Measurements from ENCODE around the gene NFAT5. TPM values are rescaled to one million over a fixed set of nuclear protein-coding genes. Genes with fewer than 3 reads are reported as not detected.

Gene NFAT5
- total and polyA plus RNA-seq, 9 of the 15 experiments (the other 6 are each of a cell fraction or from before 2014, with no cell fraction given), result 0.78 to 20.5 (median 12.4) TPM

GRCh38 chr16:69566240-69566980 lies 644 bp downstream of the NFAT5 start (continued):
- TF ChIP-seq TFAP4 (CRISPR knock-in tag; IDR thresholded peaks at IDR 0.05; ENCODE audit: borderline replicate concordance) (0 out of 2 replicates have a peak, but pooled peaks have one; percentile 12), SMARCB1 (IDR thresholded peaks at IDR 0.05; ENCODE audit: insufficient read length, low read depth) (no peak), ZFX (CRISPR knock-in tag; IDR thresholded peaks at IDR 0.05) (peak; percentile 79), NFIC (IDR thresholded peaks at IDR 0.05) (no peak), NFATC3 (IDR thresholded peaks at IDR 0.05) (no peak), WHSC1 (IDR thresholded peaks at IDR 0.05; ENCODE audit: low read length) (no peak), GMEB1 (CRISPR knock-in tag; IDR thresholded peaks at IDR 0.05) (no peak), PCBP1 (IDR thresholded peaks at IDR 0.05; ENCODE audit: low read depth, low read length, poor library complexity, severe bottlenecking) (peak; percentile 66), ZC3H11A (IDR thresholded peaks at IDR 0.05; ENCODE audit: low read depth, low read length) (no peak), ILK (tag; IDR thresholded peaks at IDR 0.05; ENCODE audit: borderline replicate concordance, low read depth) (no peak), FOSL1 (tag; conservative IDR thresholded peaks at IDR 0.05) (peak; percentile 89), POLR2G (IDR thresholded peaks at IDR 0.05; ENCODE audit: low read depth, low read length) (peak; percentile 70), MAZ (CRISPR knock-in tag; conservative IDR thresholded peaks at IDR 0.05 in 1 of 2, IDR thresholded peaks at IDR 0.05 in 1 of 2) (peak in 1 of 2 experiments; percentile 54), TAF7 (tag; IDR thresholded peaks at IDR 0.05) (no peak)
- TF ChIP-seq, protein P1, sequence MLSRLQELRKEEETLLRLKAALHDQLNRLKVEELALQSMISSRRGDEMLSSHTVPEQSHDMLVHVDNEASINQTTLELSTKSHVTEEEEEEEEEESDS (CRISPR knock-in tag; IDR thresholded peaks at IDR 0.05), result no peak
- TF ChIP-seq, protein P2, sequence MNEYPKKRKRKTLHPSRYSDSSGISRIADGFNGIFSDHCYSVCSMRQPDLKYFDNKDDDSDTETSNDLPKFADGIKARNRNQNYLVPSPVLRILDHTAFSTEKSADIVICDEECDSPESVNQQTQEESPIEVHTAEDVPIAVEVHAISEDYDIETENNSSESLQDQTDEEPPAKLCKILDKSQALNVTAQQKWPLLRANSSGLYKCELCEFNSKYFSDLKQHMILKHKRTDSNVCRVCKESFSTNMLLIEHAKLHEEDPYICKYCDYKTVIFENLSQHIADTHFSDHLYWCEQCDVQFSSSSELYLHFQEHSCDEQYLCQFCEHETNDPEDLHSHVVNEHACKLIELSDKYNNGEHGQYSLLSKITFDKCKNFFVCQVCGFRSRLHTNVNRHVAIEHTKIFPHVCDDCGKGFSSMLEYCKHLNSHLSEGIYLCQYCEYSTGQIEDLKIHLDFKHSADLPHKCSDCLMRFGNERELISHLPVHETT (CRISPR knock-in tag; conservative IDR thresholded peaks at IDR 0.05 in 1 of 2, IDR thresholded peaks at IDR 0.05 in 1 of 2), result peak in 1 of 2 experiments; percentile 74; a peak in 2 of 4 replicates
- TF ChIP-seq, protein P3, sequence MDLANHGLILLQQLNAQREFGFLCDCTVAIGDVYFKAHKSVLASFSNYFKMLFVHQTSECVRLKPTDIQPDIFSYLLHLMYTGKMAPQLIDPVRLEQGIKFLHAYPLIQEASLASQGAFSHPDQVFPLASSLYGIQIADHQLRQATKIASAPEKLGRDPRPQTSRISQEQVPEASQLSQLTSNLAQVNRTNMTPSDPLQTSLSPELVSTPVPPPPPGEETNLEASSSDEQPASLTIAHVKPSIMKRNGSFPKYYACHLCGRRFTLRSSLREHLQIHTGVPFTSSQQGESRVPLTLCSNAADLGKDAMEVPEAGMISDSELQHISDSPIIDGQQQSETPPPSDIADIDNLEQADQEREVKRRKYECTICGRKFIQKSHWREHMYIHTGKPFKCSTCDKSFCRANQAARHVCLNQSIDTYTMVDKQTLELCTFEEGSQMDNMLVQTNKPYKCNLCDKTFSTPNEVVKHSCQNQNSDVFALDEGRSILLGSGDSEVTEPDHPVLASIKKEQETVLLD (IDR thresholded peaks at IDR 0.05), result no peak
- TF ChIP-seq, protein P4, sequence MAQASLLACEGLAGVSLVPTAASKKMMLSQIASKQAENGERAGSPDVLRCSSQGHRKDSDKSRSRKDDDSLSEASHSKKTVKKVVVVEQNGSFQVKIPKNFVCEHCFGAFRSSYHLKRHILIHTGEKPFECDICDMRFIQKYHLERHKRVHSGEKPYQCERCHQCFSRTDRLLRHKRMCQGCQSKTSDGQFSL (CRISPR knock-in tag; IDR thresholded peaks at IDR 0.05), result no peak; the same call in 1 of the 2 replicates
- TF ChIP-seq, protein P4 (tag; IDR thresholded peaks at IDR 0.05), result peak in 1 of 2 experiments; percentile 70; a peak in 2 of 4 replicates

Data from K562 (cell line).